Renal pelvis (tissue), 4 donors: ENCODE measurements around the gene SYCE3. TPM values are rescaled to one million over a fixed set of nuclear protein-coding genes. Genes with fewer than 3 reads are reported as not detected.
"Not testable (repeated sequence)": the region's sequence is repeated elsewhere in the genome, so short reads cannot be mapped to it uniquely, and the experiment has no call there.

Experiments used
- DNase-seq: peaks from one replicate; pipeline ENCODE4 v3.0.0-alpha.2; 2013
- polyA plus RNA-seq, 3 donors: library from polyadenylated mRNA; unstranded; fragments of 120-200 nt; gene quantifications; one replicate each; pipeline ENCODE4 v1.2.1, GENCODE V29; 2013; ENCODE audit not compliant: insufficient read length in 3 of 3

Gene SYCE3
- polyA plus RNA-seq, 3 donors: 0.58 TPM; not detected in 2

DNA sequence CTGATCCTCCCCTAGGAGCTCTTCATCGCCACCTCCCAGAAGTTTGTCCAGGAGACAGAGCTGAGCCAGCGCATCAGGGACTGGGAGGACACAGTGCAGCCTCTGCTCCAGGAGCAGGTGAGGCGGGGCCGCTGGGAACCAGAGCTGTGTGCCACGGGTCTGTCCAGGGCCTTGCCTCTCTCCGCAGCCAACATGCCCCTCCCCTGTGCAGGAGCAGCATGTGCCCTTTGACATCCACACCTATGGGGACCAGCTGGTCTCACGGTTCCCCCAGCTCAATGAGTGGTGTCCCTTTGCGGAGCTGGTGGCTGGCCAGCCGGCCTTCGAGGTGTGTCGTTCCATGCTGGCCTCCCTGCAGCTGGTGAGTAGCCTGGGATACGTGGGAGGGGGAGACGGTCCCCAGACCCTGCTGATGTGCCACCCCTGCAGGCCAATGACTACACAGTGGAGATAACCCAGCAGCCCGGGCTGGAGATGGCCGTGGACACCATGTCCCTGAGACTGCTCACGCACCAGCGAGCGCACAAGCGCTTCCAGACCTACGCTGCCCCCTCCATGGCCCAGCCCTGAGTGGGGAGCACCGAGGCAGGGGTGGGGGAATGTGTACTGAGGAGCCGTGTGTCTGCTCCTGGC lies 39.8 kb downstream of the SYCE3 start:
- no peak for DNase-seq

- no peak for DNase-seq
Measured at GRCh38 chr22:50522208-50522805, 40.4 kb downstream of the SYCE3 start.

GRCh38 chr22:50521710-50522109 lies 41.0 kb downstream of the SYCE3 start:
- DNase-seq: no peak

DNA sequence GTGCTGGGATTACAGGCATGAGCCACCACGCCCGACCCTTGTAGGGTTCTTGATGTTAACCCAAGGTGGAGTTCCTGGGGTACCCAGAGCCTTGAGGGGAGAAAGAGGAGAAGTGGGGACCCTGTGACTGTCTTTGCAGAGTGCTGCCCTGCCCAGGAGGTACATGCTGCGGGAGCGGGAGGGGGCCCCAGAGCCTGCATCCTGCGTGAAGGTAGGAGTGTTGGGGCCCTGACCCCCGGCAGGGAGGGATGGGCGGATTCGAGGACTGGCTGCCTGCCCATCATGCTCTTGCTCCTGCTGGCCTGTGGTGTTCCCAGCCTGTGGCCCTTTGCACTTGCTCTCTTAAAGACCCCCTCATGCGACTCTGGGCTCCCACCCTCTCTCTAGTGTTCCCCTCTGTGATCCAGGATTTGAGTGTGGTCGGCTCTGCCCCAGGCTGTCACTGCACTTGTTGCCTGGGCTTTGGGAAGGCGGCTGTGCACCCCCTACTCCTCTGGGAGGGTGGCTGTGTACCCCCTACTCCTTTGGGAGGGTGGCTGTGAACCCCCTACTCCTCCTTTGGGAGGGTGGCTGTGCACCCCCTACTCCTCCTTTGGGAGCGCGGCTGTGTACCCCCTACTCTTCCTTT lies 41.8 kb downstream of the SYCE3 start:
- no peak for DNase-seq

DNA sequence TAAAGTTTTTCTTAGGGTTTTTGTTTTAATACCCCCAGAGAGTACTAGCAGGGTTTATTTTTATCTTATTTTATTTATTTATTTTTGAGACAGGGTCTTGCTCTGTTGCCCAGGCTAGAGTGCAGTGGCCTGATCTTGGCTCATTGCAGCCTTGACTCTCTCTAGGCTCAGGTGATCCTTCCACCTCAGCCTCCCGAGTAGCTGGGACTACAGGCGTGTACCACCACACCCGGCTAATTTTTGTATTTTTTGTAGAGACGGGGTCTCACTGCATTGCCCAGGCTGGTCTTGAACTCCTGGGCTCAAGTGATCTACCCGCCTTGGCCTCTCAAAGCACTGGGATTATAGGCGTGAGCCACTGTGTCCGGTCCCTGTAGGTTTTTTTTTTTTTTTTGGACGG lies 42.5 kb downstream of the SYCE3 start:
- not testable (repeated sequence) for DNase-seq

DNA sequence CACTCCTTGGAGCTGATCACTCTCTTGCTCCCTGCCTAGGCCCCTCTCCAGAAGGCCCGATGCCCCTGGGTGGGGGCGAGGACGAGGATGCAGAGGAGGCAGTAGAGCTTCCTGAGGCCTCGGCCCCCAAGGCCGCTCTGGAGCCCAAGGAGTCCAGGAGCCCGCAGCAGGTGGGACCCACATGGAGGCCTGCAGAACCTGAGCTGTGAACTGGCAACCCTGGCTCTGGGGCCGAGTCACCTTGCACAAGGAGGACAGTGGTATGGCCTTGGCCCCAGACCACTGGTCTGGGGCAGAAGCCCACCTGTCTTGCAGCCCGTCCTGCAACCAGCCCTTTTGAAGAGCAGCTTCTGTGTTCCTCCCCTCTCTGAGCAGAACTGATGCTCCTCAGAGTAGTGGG lies 43.6 kb downstream of the SYCE3 start:
- no peak for DNase-seq

DNA sequence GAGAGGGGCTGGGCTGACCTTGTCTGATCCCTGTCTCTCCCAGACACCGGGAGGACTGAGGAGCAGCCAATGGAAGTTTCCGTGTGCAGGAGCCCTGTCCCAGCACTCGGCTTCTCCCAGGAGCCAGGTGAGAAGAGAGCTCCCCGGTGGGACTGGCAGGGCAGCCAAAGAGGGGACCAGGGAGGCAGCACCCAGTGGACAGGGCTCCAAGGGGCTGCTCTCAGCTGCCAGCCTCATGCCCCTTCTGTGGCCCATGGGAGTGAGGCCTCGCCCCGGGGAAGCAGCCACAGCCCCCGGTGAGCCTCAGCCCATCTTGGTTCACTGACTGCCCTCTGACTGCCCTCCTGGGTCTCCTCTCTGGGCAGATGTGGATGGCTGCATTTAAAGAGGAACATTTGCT lies 44.1 kb downstream of the SYCE3 start:
- no peak for DNase-seq

GRCh38 chr22:50517495-50518260 lies 45.0 kb downstream of the SYCE3 start:
- DNase-seq: no peak

GRCh38 chr22:50516891-50517290 lies 45.8 kb downstream of the SYCE3 start:
- DNase-seq: no peak

GRCh38 chr22:50516068-50516467 lies 46.7 kb downstream of the SYCE3 start:
- no peak for DNase-seq

DNA sequence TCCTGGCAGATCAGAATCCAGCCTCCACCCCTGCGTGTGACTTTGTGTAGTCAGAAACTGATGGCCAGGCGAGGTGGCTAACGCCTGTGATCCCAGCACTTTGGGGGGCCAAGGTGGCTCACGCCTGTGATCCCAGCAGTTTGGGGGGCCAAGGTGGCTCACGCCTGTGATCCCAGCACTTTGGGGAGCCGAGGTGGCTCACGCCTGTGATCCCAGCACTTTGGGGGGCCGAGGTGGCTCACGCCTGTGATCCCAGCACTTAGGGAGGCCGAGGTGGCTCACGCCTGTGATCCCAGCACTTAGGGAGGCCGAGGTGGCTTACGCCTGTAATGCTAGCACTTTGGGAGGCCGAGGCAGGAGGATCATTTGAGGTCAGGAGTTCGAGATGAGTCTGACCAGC lies 49.5 kb downstream of the SYCE3 start:
- no peak for DNase-seq

DNA sequence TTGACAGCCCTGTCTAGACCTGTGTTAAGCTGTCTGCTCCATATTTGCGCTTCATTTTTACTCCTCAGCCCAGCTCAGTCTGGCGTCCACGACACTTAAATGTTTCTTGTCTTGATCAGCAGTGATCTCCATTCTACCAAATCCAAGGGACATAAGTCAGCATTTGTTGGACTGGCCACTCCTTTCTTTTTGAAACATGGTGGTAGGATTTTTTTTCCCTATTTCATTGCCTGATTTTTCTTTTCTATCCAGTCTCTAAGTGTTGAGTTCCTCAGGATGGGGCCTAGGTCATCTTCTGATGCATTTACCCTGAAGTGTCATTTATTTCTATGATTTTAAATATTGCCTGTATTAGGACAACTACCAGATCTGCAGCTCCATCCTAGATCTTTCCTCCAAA lies 53.8 kb downstream of the SYCE3 start:
- no peak for DNase-seq

DNA sequence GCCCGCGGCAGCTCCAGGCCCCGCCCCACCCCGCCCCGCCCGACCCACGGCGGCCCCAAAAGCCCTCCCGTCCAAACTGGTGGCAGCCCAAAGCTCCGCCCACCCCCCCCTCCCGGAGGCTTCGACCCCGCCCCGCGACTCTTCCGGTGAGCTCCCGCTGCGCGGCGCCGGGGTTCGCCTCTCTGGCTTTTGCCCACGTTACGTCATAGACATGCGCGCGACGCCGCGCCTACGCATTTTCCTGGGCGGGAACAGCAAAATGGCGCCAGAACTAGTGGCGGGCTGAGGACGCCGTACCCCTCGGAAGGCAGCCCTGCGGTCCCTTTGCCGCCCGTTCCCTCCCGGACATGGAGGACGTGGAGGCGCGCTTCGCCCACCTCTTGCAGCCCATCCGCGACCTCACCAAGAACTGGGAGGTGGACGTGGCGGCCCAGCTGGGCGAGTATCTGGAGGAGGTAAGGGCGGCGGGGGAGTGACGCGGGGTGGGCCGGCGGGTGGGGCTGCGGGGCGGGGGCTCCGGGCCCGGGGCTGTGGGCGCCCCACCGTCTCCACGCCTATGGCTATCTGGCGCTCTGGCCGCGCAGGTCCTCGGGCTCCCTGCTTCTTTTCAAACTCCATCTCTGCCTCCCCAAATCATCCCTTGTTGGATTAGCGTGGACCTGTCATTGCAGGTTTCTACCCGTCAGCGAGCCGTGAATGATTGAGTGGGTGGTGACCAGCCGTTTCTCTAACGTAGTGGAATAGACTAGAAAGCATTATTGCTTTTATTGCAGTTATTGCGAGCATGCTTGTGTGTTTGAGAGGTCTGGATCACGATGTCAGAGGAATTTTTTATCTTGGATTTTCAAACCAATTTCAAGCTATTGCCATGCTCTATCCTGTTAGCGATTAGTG lies 54.5 kb downstream of the SYCE3 start, which contains the start of gene NCAPH2:
Gene NCAPH2 (plus strand): TSS at position 234 of the 894 bp plus-strand sequence. CDS start 114 bp downstream, at position 348.
- DNase-seq: peak; percentile 98

DNA sequence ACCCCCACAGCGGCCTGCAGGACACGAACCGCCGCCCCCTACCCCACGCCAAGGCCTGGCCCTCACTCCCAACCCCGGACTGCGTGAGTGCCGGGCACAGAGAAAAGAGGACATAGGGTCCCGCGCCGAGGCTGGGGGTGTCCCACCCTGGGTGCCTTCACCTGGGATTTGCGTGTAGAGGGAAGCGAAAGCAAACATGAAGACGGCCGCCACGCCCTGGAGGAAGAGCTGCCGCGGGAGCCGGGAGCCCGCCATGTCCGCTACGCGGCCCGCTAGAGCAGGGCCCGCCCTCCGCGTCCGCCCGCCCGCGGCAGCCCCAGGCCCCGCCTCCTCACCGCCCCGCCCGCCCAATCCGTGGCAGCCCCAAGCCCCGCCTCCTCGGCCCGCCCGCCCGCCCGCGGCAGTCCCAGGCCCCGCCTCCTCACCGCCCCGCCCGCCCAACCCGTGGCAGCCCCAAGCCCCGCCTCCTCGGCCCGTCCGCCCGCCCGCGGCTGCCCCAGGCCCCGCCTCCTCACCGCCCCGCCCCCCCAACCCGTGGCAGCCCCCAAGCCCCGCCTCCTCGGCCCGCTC lies 55.2 kb downstream of the SYCE3 start, which contains the start of gene LMF2:
Gene LMF2 (minus strand): TSS at position 282 of the 570 bp plus-strand sequence. CDS start 27 bp downstream, at position 255.
- no peak for DNase-seq

- no peak for DNase-seq
Measured at GRCh38 chr22:50506611-50507420, 55.9 kb downstream of the SYCE3 start.

GRCh38 chr22:50505776-50506610 lies 56.7 kb downstream of the SYCE3 start:
- DNase-seq: no peak

DNA sequence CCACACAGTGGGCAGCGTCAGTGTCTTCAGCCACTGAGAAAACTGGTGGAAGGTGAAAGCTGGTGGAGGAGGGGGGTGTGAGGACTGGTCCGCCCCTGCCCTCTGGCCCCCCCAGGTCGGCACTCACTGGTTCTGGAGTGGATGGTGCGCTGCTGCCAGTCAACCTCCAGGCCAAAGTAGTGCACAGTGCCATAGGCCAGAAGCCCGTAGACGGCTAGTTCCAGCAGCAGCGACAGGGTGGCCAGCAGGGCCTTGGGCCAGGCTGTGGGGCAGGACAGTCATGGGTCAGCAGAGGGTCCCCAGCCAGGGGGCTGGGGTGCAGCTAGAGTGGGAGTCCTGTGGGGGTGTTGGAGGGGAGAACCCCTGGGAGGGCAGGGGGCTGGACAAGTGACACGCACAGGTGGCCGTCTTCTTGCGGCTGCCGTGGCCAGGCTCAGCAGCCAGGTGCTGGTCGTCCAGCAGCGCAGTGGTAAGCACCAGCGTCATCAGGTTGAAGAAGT lies 57.4 kb downstream of the SYCE3 start:
- DNase-seq: no peak

GRCh38 chr22:50504369-50505211 lies 58.1 kb downstream of the SYCE3 start:
- DNase-seq: no peak
